Measurements from ENCODE around the gene EXOC6B. TPM values are rescaled to one million over a fixed set of nuclear protein-coding genes. Genes with fewer than 3 reads are reported as not detected.

EXOC6B gene
- total RNA-seq, 1 donor, result 24.6 TPM

DNA sequence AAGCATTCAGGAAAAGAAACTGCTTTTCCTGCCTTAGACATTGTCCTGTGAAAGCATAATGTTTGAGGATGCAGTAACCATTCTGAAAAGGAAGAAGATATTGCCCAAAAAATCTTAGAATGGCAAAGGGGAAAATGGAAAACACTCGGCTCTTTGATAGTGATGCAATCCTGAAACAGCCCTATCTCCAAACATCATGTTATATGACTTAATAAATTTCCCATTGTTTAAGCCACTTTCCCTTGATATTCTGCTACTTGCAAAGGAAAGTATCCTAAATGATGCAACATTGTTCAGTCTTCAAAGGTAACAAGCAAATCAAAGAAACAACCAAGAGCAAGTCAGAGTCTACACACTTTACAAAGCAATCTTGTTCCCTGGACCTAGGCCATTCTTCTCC lies 78.5 kb downstream of the EXOC6B start:
- Histone ChIP-seq H3K4me3 (ENCODE audit: insufficient read depth, low read length) (no peak overlapping the region), H3K79me2 (ENCODE audit: insufficient read depth, low read length) (peaks cover 6% of the 10 kb centered on the region), H3K36me3 (ENCODE audit: insufficient read depth, low read length) (no peaks in the 10 kb centered on the region), H2AFZ (ENCODE audit: low read length) (no peak overlapping the region), H3K4me2 (ENCODE audit: insufficient read depth, low read length) (no peak overlapping the region), H3K27me3 (ENCODE audit: insufficient read depth, low read length) (no peaks in the 10 kb centered on the region), H3K27ac (ENCODE audit: low read depth, low read length) (no peak overlapping the region), H3K4me1 (ENCODE audit: insufficient read depth, low read length) (no peaks in the 10 kb centered on the region), H4K20me1 (ENCODE audit: insufficient read depth, low read length) (peaks cover 2% of the 10 kb centered on the region), H3K9me3 (ENCODE audit: low read depth, low read length) (no peaks in the 10 kb centered on the region)
- no peak for DNase-seq (ENCODE audit: insufficient read length, low spot score, missing footprints)
- TF ChIP-seq, protein P1, sequence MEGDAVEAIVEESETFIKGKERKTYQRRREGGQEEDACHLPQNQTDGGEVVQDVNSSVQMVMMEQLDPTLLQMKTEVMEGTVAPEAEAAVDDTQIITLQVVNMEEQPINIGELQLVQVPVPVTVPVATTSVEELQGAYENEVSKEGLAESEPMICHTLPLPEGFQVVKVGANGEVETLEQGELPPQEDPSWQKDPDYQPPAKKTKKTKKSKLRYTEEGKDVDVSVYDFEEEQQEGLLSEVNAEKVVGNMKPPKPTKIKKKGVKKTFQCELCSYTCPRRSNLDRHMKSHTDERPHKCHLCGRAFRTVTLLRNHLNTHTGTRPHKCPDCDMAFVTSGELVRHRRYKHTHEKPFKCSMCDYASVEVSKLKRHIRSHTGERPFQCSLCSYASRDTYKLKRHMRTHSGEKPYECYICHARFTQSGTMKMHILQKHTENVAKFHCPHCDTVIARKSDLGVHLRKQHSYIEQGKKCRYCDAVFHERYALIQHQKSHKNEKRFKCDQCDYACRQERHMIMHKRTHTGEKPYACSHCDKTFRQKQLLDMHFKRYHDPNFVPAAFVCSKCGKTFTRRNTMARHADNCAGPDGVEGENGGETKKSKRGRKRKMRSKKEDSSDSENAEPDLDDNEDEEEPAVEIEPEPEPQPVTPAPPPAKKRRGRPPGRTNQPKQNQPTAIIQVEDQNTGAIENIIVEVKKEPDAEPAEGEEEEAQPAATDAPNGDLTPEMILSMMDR (IDR thresholded peaks at IDR 0.05; ENCODE audit: extremely low read depth, low read depth, low read length), result no peak

DNA sequence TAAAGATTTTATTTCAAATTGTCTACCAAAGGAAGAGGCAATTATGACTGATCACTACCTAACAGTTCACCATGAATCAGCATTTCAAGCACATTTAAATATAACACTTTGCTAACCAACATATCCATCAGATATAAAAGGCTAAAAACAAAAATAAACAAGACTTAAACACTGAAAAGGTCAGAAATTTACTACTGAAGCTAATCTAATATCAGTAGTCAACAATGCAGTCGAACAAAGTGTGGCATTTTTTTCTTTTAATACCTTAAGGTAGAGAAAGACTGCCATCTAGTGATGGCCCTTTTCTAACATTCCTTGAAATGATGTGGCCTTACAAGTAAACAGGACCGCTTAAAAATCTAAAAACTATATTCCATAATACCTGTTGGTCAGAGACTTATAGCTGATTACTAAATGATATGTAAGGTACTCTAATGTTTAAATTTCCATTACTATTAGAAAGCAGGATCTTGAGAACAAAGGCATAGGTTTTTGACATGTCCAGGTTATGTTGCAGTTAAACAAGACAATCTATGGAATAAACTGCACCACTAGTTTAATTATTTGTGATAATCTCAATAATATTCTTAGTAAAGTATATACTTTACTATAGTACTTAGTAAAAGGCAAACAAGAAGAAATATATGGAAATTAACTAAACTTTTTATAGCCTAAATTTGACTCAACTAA lies 80.0 kb downstream of the EXOC6B start:
- no peaks in the 10 kb centered on the region for H3K27me3 ChIP-seq (ENCODE audit: insufficient read depth, low read length)
- H4K20me1 ChIP-seq (ENCODE audit: insufficient read depth, low read length), result peaks cover 2% of the 10 kb centered on the region
- peak; percentile 41 for DNase-seq (ENCODE audit: insufficient read length, low spot score, missing footprints)
- no peak overlapping the region for H2AFZ ChIP-seq (ENCODE audit: low read length)
- H3K9me3 ChIP-seq (ENCODE audit: low read depth, low read length), result no peaks in the 10 kb centered on the region
- H3K79me2 ChIP-seq (ENCODE audit: insufficient read depth, low read length), result peaks cover 6% of the 10 kb centered on the region
- H3K4me1 ChIP-seq (ENCODE audit: insufficient read depth, low read length), result no peaks in the 10 kb centered on the region
- H3K27ac ChIP-seq (ENCODE audit: low read depth, low read length), result no peak overlapping the region
- TF ChIP-seq, protein P1 (IDR thresholded peaks at IDR 0.05; ENCODE audit: extremely low read depth, low read depth, low read length), result peak; percentile 71
- no peak overlapping the region for H3K4me2 ChIP-seq (ENCODE audit: insufficient read depth, low read length)
- no peaks in the 10 kb centered on the region for H3K36me3 ChIP-seq (ENCODE audit: insufficient read depth, low read length)
- H3K4me3 ChIP-seq (ENCODE audit: insufficient read depth, low read length), result no peak overlapping the region

DNA sequence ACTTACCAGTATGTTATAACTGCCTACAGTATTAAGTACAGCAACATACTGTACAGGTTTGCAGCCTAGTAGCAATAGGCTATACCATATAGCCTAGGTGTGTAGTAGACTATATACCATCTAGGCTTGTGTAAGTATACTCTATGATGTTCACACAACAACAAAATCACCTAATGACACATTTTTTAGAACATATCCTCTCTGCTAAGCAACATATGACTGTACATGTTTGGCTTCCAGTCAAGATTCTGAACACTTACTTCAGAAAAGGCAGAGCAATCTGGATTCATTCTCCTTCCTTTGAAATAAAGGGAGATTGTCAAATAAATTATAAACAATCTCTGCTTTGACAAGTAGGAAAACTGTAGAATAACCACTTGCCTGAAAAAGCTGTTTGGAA lies 81.8 kb downstream of the EXOC6B start:
- peak; percentile 9 for DNase-seq (ENCODE audit: insufficient read length, low spot score, missing footprints)
- Histone ChIP-seq H3K9me3 (ENCODE audit: low read depth, low read length) (no peaks in the 10 kb centered on the region), H3K27ac (ENCODE audit: low read depth, low read length) (no peak overlapping the region), H2AFZ (ENCODE audit: low read length) (no peak overlapping the region), H3K4me3 (ENCODE audit: insufficient read depth, low read length) (no peak overlapping the region), H3K4me1 (ENCODE audit: insufficient read depth, low read length) (no peaks in the 10 kb centered on the region), H3K79me2 (ENCODE audit: insufficient read depth, low read length) (peaks cover 5% of the 10 kb centered on the region), H3K4me2 (ENCODE audit: insufficient read depth, low read length) (no peak overlapping the region), H3K27me3 (ENCODE audit: insufficient read depth, low read length) (no peaks in the 10 kb centered on the region), H3K36me3 (ENCODE audit: insufficient read depth, low read length) (no peaks in the 10 kb centered on the region), H4K20me1 (ENCODE audit: insufficient read depth, low read length) (peaks cover 2% of the 10 kb centered on the region)
- TF ChIP-seq, protein P1 (IDR thresholded peaks at IDR 0.05; ENCODE audit: extremely low read depth, low read depth, low read length), result no peak

DNA sequence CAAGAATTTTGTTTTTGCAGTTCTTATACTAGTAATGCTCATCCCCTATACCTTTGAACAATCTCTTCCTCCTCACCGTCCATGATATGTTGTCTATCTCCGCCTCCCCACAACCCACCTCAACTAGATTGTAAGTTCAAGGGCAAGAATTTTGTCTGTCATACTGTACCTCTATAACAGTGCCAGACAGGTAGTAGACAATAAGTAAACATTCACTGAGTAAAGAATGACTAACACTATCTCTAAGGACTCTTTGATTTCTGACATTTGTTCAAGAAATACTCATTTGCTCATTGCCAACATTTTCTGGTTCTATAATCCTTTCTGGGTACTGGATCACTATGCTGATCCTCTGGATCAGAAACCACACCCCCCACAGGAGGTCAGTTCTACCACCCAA lies 82.4 kb downstream of the EXOC6B start:
- Histone ChIP-seq H3K4me2 (ENCODE audit: insufficient read depth, low read length) (no peak overlapping the region), H3K4me1 (ENCODE audit: insufficient read depth, low read length) (no peaks in the 10 kb centered on the region), H3K27me3 (ENCODE audit: insufficient read depth, low read length) (no peaks in the 10 kb centered on the region), H3K9me3 (ENCODE audit: low read depth, low read length) (no peaks in the 10 kb centered on the region), H3K36me3 (ENCODE audit: insufficient read depth, low read length) (no peaks in the 10 kb centered on the region), H3K79me2 (ENCODE audit: insufficient read depth, low read length) (peaks cover 5% of the 10 kb centered on the region), H2AFZ (ENCODE audit: low read length) (no peak overlapping the region), H4K20me1 (ENCODE audit: insufficient read depth, low read length) (peaks cover 2% of the 10 kb centered on the region), H3K4me3 (ENCODE audit: insufficient read depth, low read length) (no peak overlapping the region), H3K27ac (ENCODE audit: low read depth, low read length) (no peak overlapping the region)
- TF ChIP-seq, protein P1 (IDR thresholded peaks at IDR 0.05; ENCODE audit: extremely low read depth, low read depth, low read length), result no peak
- no peak for DNase-seq (ENCODE audit: insufficient read length, low spot score, missing footprints)

Data from osteoblast (primary cell).